HUES48 (cell line): ENCODE results near the gene PDGFC.
"Not testable (repeated sequence)": the region's sequence is repeated elsewhere in the genome, so short reads cannot be mapped to it uniquely, and the experiment has no call there.

Source experiments
- H3K27ac ChIP-seq: one replicate; pipeline ENCODE4 v1.7.0; 2013; ENCODE audit warnings: low read depth, low read length, inconsistent platforms
- H3K27me3 ChIP-seq: 2 replicates; pipeline ENCODE4 v1.6.1; 2013; ENCODE audit warnings: mild to moderate bottlenecking, low read length; ENCODE audit not compliant: control insufficient read depth, insufficient read depth
- H3K36me3 ChIP-seq: 2 replicates; pipeline ENCODE4 v1.6.1; 2013; ENCODE audit warnings: low read length; ENCODE audit not compliant: control insufficient read depth, insufficient read depth
- H3K4me1 ChIP-seq: 2 replicates; pipeline ENCODE4 v1.6.1; 2013; ENCODE audit warnings: mild to moderate bottlenecking, low read length; ENCODE audit not compliant: control insufficient read depth, insufficient read depth
- H3K4me3 ChIP-seq: 2 replicates; pipeline ENCODE4 v1.5.1; 2013; ENCODE audit warnings: mild to moderate bottlenecking, low read depth, low read length
- H3K9ac ChIP-seq: 2 replicates; pipeline ENCODE4 v1.6.1; 2013; ENCODE audit warnings: mild to moderate bottlenecking, low read depth, low read length, moderate library complexity
- H3K9me3 ChIP-seq: 2 replicates; pipeline ENCODE4 v1.6.1; 2013; ENCODE audit warnings: low read length; ENCODE audit not compliant: control insufficient read depth, insufficient read depth

Gene PDGFC

DNA sequence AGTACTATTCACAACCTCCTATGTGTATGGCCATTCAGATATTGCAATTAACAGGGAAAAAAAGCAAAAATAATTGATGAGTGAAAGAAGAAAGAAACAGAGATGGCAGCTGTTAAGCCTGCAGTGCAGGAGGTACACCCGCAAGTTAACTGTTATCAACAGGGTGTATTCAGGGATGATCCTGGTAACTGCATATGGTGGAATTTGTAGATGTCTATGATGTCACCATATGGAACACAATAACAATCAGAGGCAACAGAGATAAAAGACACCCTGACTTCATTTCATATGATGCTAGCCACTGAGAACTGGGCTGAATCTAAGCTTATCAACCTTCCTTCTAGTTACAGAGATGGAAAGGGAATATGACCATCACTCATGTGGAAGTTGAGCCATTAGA is 96.5 kb downstream of the PDGFC start:
- Histone ChIP-seq H3K4me3 (no peak overlapping the region), H3K9me3 (no peaks in the 10 kb centered on the region), H3K36me3 (no peaks in the 10 kb centered on the region), H3K9ac (no peak overlapping the region), H3K4me1 (no peaks in the 10 kb centered on the region), H3K27ac (no peak overlapping the region), H3K27me3 (no peaks in the 10 kb centered on the region)

- Histone ChIP-seq H3K4me1 (no peaks in the 10 kb centered on the region), H3K9me3 (no peaks in the 10 kb centered on the region), H3K4me3 (no peak overlapping the region), H3K36me3 (no peaks in the 10 kb centered on the region), H3K9ac (no peak overlapping the region), H3K27ac (no peak overlapping the region), H3K27me3 (no peaks in the 10 kb centered on the region)
Measured at GRCh38 chr4:156873799-156874198, 97.8 kb downstream of the PDGFC start.

DNA sequence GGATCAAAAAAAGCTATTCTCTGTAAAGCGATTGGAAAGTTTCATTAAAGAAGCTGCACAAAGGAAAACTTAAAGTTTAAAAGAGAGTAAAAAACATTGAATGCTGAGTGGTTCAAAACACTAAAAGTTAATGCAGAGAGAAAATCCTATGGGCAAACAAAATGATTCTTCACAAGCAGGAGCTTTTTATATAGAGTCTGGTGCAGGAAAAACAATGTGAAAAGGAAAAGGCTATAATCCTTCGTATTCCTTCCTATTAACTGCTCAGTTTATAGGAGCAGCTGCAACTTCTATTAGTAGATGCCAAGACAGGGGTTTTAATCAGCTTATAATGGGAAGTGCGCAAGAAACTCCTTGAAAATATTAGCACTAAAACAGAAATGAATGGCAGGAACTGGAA is 100.7 kb downstream of the PDGFC start:
- Histone ChIP-seq H3K4me3 (no peak overlapping the region), H3K27ac (no peak overlapping the region), H3K4me1 (no peaks in the 10 kb centered on the region), H3K36me3 (no peaks in the 10 kb centered on the region), H3K9me3 (no peaks in the 10 kb centered on the region), H3K9ac (no peak overlapping the region), H3K27me3 (no peaks in the 10 kb centered on the region)

DNA sequence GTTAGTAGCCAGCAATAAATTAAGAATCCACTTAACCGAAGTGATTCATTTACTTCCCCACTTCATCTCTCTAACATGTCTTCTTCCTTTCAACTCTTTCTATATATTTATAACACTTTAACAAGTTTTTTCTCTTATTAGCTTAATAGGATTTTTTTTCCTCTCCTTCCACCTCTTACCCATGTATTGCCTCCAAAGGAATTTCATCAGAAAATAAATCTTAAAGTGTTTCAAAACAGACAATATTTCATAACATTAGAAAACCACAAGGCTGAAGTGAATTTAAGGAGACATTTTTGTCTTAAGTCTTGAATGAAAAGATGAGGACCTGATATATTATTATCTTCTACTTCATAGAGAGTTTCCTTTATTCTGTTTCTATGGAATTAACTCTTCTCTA is 101.5 kb downstream of the PDGFC start:
- Histone ChIP-seq H3K27ac (no peak overlapping the region), H3K4me3 (no peak overlapping the region), H3K9me3 (no peaks in the 10 kb centered on the region), H3K9ac (no peak overlapping the region), H3K27me3 (no peaks in the 10 kb centered on the region), H3K36me3 (no peaks in the 10 kb centered on the region), H3K4me1 (no peaks in the 10 kb centered on the region)

- not testable (repeated sequence) for H3K4me3 ChIP-seq, H3K4me1 ChIP-seq, H3K9ac ChIP-seq, H3K27ac ChIP-seq, H3K36me3 ChIP-seq, H3K9me3 ChIP-seq, H3K27me3 ChIP-seq
Measured at GRCh38 chr4:156866088-156866487, 105.5 kb downstream of the PDGFC start.

DNA sequence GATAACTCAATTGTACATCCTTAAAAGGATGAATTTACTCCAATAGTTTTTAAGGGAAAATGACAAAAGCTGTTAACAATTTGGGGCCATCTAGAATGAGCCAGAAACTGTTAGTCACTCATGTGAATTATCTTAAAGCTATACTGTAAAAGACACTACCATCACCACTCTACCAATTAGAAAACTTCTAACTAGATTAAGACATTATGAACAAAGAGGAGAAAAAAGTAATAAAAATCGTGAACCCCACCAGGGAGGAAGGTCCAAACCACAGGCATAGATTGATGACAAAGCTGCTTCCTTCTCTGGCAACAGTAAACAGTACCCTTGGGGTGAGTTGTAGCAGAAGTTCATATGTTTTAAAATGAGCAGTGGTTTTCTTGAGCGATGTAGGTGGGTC is 106.1 kb downstream of the PDGFC start:
- Histone ChIP-seq H3K27ac (no peak overlapping the region), H3K36me3 (no peaks in the 10 kb centered on the region), H3K4me1 (no peaks in the 10 kb centered on the region), H3K27me3 (no peaks in the 10 kb centered on the region), H3K9me3 (no peaks in the 10 kb centered on the region), H3K9ac (no peak overlapping the region), H3K4me3 (no peak overlapping the region)

DNA sequence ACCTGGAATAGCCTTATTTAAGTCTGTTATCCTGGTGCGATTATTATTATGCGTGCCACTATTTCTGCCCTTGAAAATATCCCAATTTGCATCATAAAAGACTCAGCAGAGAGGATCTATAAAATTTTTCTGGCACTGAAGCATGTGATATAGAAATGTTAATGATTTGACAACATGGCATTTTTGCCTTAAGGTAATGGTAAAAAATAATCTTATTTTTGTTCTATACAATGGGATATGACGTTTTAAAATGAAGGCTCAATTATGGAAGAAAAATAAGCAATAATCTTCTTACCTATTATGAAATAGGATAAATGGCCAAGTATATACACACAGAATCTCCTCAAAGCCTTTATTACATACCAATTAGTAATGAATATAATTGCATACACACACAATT is 113.5 kb downstream of the PDGFC start:
- Histone ChIP-seq H3K9ac (no peak overlapping the region), H3K27me3 (no peaks in the 10 kb centered on the region), H3K36me3 (no peaks in the 10 kb centered on the region), H3K27ac (no peak overlapping the region), H3K9me3 (no peaks in the 10 kb centered on the region), H3K4me3 (no peak overlapping the region), H3K4me1 (no peaks in the 10 kb centered on the region)

DNA sequence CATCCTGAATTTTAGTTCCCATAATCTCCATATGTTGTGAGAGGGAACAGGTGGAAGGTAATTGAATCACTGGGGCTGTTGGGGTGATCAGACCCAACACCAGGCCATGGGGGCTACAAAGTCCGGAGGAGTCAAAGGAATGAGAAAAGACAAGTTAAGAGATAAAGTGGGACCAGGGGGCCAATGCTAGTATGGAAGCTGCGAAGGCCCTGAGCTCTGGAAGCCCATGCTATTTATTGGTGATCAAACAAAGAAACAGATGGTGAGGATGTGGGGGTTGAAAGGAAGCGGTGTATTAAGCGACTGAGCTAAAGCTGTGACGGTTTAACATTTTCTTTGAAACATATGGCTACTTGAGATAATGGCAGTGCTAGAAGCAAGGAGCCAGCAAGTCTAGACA is 132.8 kb downstream of the PDGFC start:
- H3K27ac ChIP-seq: no peak overlapping the region
- H3K4me3 ChIP-seq: no peak overlapping the region
- peaks cover 35% of the 10 kb centered on the region for H3K9me3 ChIP-seq
- no peak overlapping the region for H3K9ac ChIP-seq
- H3K36me3 ChIP-seq: no peaks in the 10 kb centered on the region
- no peaks in the 10 kb centered on the region for H3K27me3 ChIP-seq
- H3K4me1 ChIP-seq: no peaks in the 10 kb centered on the region

- H3K27ac ChIP-seq: no peak overlapping the region
- peaks cover 35% of the 10 kb centered on the region for H3K9me3 ChIP-seq
- H3K27me3 ChIP-seq: no peaks in the 10 kb centered on the region
- no peaks in the 10 kb centered on the region for H3K4me1 ChIP-seq
- H3K9ac ChIP-seq: no peak overlapping the region
- no peak overlapping the region for H3K4me3 ChIP-seq
- no peaks in the 10 kb centered on the region for H3K36me3 ChIP-seq
Measured at GRCh38 chr4:156837625-156838345, 133.8 kb downstream of the PDGFC start.

DNA sequence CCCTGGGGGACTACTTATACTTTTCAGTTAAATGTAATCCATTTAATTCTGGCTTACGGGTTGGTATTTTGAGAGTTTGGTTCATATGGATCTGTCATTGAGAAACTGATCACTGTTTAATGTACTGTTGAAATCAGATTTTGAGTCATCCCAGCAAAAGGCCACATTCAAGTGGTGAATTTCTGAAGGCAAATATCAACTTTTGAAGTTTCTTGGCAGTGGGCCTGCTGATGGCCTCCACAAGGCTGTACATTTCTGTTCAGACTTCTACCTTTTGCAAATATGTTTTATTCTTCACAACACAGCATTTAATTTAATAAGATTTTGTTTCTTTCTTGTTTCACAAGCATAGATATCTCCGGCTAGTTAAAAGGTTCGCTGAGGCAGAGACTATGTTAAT is 138.7 kb downstream of the PDGFC start:
- H3K9ac ChIP-seq: no peak overlapping the region
- H3K36me3 ChIP-seq: no peaks in the 10 kb centered on the region
- H3K4me3 ChIP-seq: no peak overlapping the region
- H3K9me3 ChIP-seq: peaks cover 5% of the 10 kb centered on the region; the same call in 1 of the 2 replicates
- no peak overlapping the region for H3K27ac ChIP-seq
- no peaks in the 10 kb centered on the region for H3K4me1 ChIP-seq
- H3K27me3 ChIP-seq: no peaks in the 10 kb centered on the region

- Histone ChIP-seq H3K27ac (no peak overlapping the region), H3K4me1 (no peaks in the 10 kb centered on the region), H3K27me3 (no peaks in the 10 kb centered on the region), H3K4me3 (no peak overlapping the region), H3K9me3 (no peaks in the 10 kb centered on the region), H3K9ac (no peak overlapping the region), H3K36me3 (no peaks in the 10 kb centered on the region)
Measured at GRCh38 chr4:156830351-156830750, 141.2 kb downstream of the PDGFC start.
